ENCODE results near the gene OSBPL10. TPM values are rescaled to one million over a fixed set of nuclear protein-coding genes. Genes with fewer than 3 reads are reported as not detected.
A peak's percentile ranks its signal among the peaks of the same experiment; 100 is the strongest.

The OSBPL10 gene
- total RNA-seq, 4 donors from 2014 or later: 7.9 to 25.5 (median 11.8) TPM

GRCh38 chr3:31968369-31968926 lies 12.6 kb downstream of the OSBPL10 start:
- Histone ChIP-seq H3K4me3 (no peak overlapping the region), H3K4me1 (peaks cover 0 to 11% (median 0%) of the 10 kb centered on the region in 3 donors), H3K9me3 (no peaks in the 10 kb centered on the region), H3K27ac (peak overlapping the region; percentile 29 to 63 (median 55)), H3K27me3 (no peaks in the 10 kb centered on the region), H3K36me3 (no peaks in the 10 kb centered on the region)
- ATAC-seq: no peak
- TF ChIP-seq EP300 (IDR thresholded peaks at IDR 0.05) (no peak), POLR2AphosphoS5 (IDR thresholded peaks at IDR 0.05) (no peak), CTCF (IDR thresholded peaks at IDR 0.05) (no peak), POLR2A (IDR thresholded peaks at IDR 0.05) (no peak)
- WGBS, 2 donors (ENCODE audit: low coverage in 1 of 2): 34 to 62% methylated on average over 2 of the region's 2 CpGs

GRCh38 chr3:31967592-31967991 lies 13.5 kb downstream of the OSBPL10 start:
- peak overlapping the region in 3 of 4 donors; percentile 52 to 63 (median 55) for H3K27ac ChIP-seq
- no peaks in the 10 kb centered on the region for H3K27me3 ChIP-seq
- H3K36me3 ChIP-seq: no peaks in the 10 kb centered on the region
- peaks cover 0 to 11% (median 0%) of the 10 kb centered on the region in 3 donors for H3K4me1 ChIP-seq
- H3K9me3 ChIP-seq: no peaks in the 10 kb centered on the region
- TF ChIP-seq EP300 (IDR thresholded peaks at IDR 0.05) (no peak), CTCF (IDR thresholded peaks at IDR 0.05) (no peak), POLR2AphosphoS5 (IDR thresholded peaks at IDR 0.05) (no peak), POLR2A (IDR thresholded peaks at IDR 0.05) (no peak)
- WGBS, 2 donors (ENCODE audit: low coverage in 1 of 2): 71 to 81% methylated on average over 2 of the region's 2 CpGs
- no peak overlapping the region for H3K4me3 ChIP-seq
- ATAC-seq: no peak

- no peaks in the 10 kb centered on the region for H3K36me3 ChIP-seq
- H3K4me3 ChIP-seq: no peak overlapping the region
- TF ChIP-seq EP300 (IDR thresholded peaks at IDR 0.05): no peak
- TF ChIP-seq POLR2AphosphoS5 (IDR thresholded peaks at IDR 0.05): no peak
- no peak for TF ChIP-seq CTCF (IDR thresholded peaks at IDR 0.05)
- no peak for TF ChIP-seq POLR2A (IDR thresholded peaks at IDR 0.05)
- ATAC-seq: no peak
- no peaks in the 10 kb centered on the region for H3K9me3 ChIP-seq
- peaks cover 0 to 11% (median 0%) of the 10 kb centered on the region in 3 donors for H3K4me1 ChIP-seq
- no peaks in the 10 kb centered on the region for H3K27me3 ChIP-seq
- WGBS, 2 donors (ENCODE audit: low coverage in 1 of 2): 17 to 79% methylated on average over 1 to 3 of the region's 4 CpGs
- peak overlapping the region in 3 of 4 donors; percentile 52 to 63 (median 55) for H3K27ac ChIP-seq
These were observed 14.0 kb downstream of the OSBPL10 start for GRCh38 chr3:31966978-31967591.

GRCh38 chr3:31962801-31963205 lies 18.3 kb downstream of the OSBPL10 start:
- ATAC-seq: no peak
- H3K4me3 ChIP-seq: no peak overlapping the region
- no peaks in the 10 kb centered on the region for H3K9me3 ChIP-seq
- peaks cover 4 to 42% (median 6%) of the 10 kb centered on the region in 3 donors for H3K4me1 ChIP-seq
- no peaks in the 10 kb centered on the region for H3K27me3 ChIP-seq
- H3K36me3 ChIP-seq: no peaks in the 10 kb centered on the region
- no peak for TF ChIP-seq CTCF (IDR thresholded peaks at IDR 0.05)
- WGBS, 2 donors (ENCODE audit: low coverage in 1 of 2): 62 to 77% methylated on average over 2 of the region's 2 CpGs
- H3K27ac ChIP-seq: no peak overlapping the region
